Progenitor cell of endocrine pancreas (in vitro differentiated cells): ENCODE data around the gene RFT1. TPM values are rescaled to one million over a fixed set of nuclear protein-coding genes. Genes with fewer than 3 reads are reported as not detected.

Experiments
- DNase-seq: peaks from one replicate; pipeline ENCODE4 v3.0.0; 2021; ENCODE audit warnings: low spot score; ENCODE audit not compliant: unreplicated experiment
- H3K27ac Mint-ChIP-seq: 2 replicates; pipeline ENCODE4 v1.8.0; 2021; ENCODE audit warnings: mild to moderate bottlenecking, moderate library complexity, mixed read lengths
- H3K27me3 Mint-ChIP-seq: 2 replicates; pipeline ENCODE4 v1.8.0; 2021; ENCODE audit warnings: mixed read lengths
- H3K36me3 Mint-ChIP-seq: 2 replicates; pipeline ENCODE4 v1.8.0; 2022; ENCODE audit warnings: mixed read lengths; ENCODE audit not compliant: insufficient read depth
- H3K4me1 Mint-ChIP-seq: 2 replicates; pipeline ENCODE4 v1.8.0; 2021; ENCODE audit warnings: low read depth, mixed read lengths
- H3K4me3 Mint-ChIP-seq: 2 replicates; pipeline ENCODE4 v1.8.0; 2021; ENCODE audit warnings: low read depth, mild to moderate bottlenecking, moderate library complexity, mixed read lengths
- H3K9me3 Mint-ChIP-seq: 2 replicates; pipeline ENCODE4 v1.8.0; 2021; ENCODE audit warnings: low read depth, mixed read lengths
- CTCF ChIP-seq: fragments of 200-600 bp; sonication (generic); IDR thresholded peaks from one replicate; pipeline ENCODE4 v1.5.0; 2021; ENCODE audit warnings: antibody characterized with exemption, mild to moderate bottlenecking; ENCODE audit not compliant: unreplicated experiment
- total RNA-seq: library from RNA; stranded (reverse); gene quantifications from 2 replicates; pipeline ENCODE4 v1.2.1, GENCODE V29; 2021

The RFT1 gene
- total RNA-seq, 1 donor from 2014 or later, result 22.5 TPM

- peaks cover 5% of the 10 kb centered on the region for H3K4me1 Mint-ChIP-seq
- no peaks in the 10 kb centered on the region for H3K9me3 Mint-ChIP-seq
- no peak overlapping the region for H3K4me3 Mint-ChIP-seq
- no peak for DNase-seq
- no peak overlapping the region for H3K27ac Mint-ChIP-seq
- TF ChIP-seq CTCF, result no peak
- H3K27me3 Mint-ChIP-seq, result no peaks in the 10 kb centered on the region
- no peaks in the 10 kb centered on the region for H3K36me3 Mint-ChIP-seq
These were observed 51.1 kb downstream of the RFT1 start for GRCh38 chr3:53079147-53079546.

- Mint-ChIP-seq H3K4me3 (no peak overlapping the region), H3K36me3 (no peaks in the 10 kb centered on the region), H3K27me3 (no peaks in the 10 kb centered on the region), H3K27ac (no peak overlapping the region), H3K9me3 (no peaks in the 10 kb centered on the region), H3K4me1 (no peaks in the 10 kb centered on the region)
- DNase-seq, result no peak
- no peak for TF ChIP-seq CTCF
These were observed 51.6 kb downstream of the RFT1 start for GRCh38 chr3:53078656-53079055.

GRCh38 chr3:53077476-53078220 lies 52.6 kb downstream of the RFT1 start:
- Mint-ChIP-seq H3K9me3 (no peaks in the 10 kb centered on the region), H3K27me3 (peaks cover 3% of the 10 kb centered on the region), H3K4me1 (peaks cover 3% of the 10 kb centered on the region), H3K27ac (no peak overlapping the region), H3K36me3 (no peaks in the 10 kb centered on the region), H3K4me3 (no peak overlapping the region)
- DNase-seq, result no peak
- no peak for TF ChIP-seq CTCF

- peaks cover 3% of the 10 kb centered on the region for H3K27me3 Mint-ChIP-seq
- no peak for DNase-seq
- peaks cover 7% of the 10 kb centered on the region for H3K4me1 Mint-ChIP-seq
- no peak overlapping the region for H3K27ac Mint-ChIP-seq
- no peaks in the 10 kb centered on the region for H3K9me3 Mint-ChIP-seq
- H3K4me3 Mint-ChIP-seq, result no peak overlapping the region
- no peak for TF ChIP-seq CTCF
- no peaks in the 10 kb centered on the region for H3K36me3 Mint-ChIP-seq
These were observed 54.5 kb downstream of the RFT1 start for GRCh38 chr3:53075743-53076140.

GRCh38 chr3:53074761-53075742 lies 55.2 kb downstream of the RFT1 start:
- no peak for DNase-seq
- Mint-ChIP-seq H3K36me3 (no peaks in the 10 kb centered on the region), H3K4me3 (no peak overlapping the region), H3K9me3 (no peaks in the 10 kb centered on the region), H3K27ac (no peak overlapping the region), H3K4me1 (peaks cover 7% of the 10 kb centered on the region), H3K27me3 (peaks cover 3% of the 10 kb centered on the region)
- TF ChIP-seq CTCF, result no peak
